ENCODE measurements around the gene SLC22A16.
"Not testable (repeated sequence)": the region's sequence is repeated elsewhere in the genome, so short reads cannot be mapped to it uniquely, and the experiment has no call there.

Gene SLC22A16

GRCh38 chr6:110476046-110476849 lies at the start of gene SLC22A16:
SLC22A16 (minus strand) TSS chr6:110476613; CDS start chr6:110476574, 39 bp downstream.
- no peak for DNase-seq

GRCh38 chr6:110525001-110525400 lies 48.6 kb upstream of the SLC22A16 start:
- no peak for DNase-seq

GRCh38 chr6:110524305-110524704 lies 47.9 kb upstream of the SLC22A16 start:
- DNase-seq, result no peak

- no peak for DNase-seq
Observed at GRCh38 chr6:110523451-110524021, 47.1 kb upstream of the SLC22A16 start.

- DNase-seq, result no peak
Observed at GRCh38 chr6:110522427-110522826, 46.0 kb upstream of the SLC22A16 start.

- no peak for DNase-seq
Observed at GRCh38 chr6:110520992-110521543, 44.7 kb upstream of the SLC22A16 start.

GRCh38 chr6:110520209-110520965 lies 44.0 kb upstream of the SLC22A16 start:
- no peak for DNase-seq

GRCh38 chr6:110517601-110518281 lies 41.3 kb upstream of the SLC22A16 start:
- DNase-seq, result no peak

GRCh38 chr6:110517034-110517433 lies 40.6 kb upstream of the SLC22A16 start:
- DNase-seq, result no peak

- no peak for DNase-seq
Observed at GRCh38 chr6:110514818-110515217, 38.4 kb upstream of the SLC22A16 start.

GRCh38 chr6:110512991-110513390 lies 36.6 kb upstream of the SLC22A16 start:
- DNase-seq, result no peak

- DNase-seq, result not testable (repeated sequence)
Observed at GRCh38 chr6:110512549-110512948, 36.1 kb upstream of the SLC22A16 start.

GRCh38 chr6:110511401-110511800 lies 35.0 kb upstream of the SLC22A16 start:
- DNase-seq, result no peak

GRCh38 chr6:110509617-110510241 lies 33.3 kb upstream of the SLC22A16 start:
- DNase-seq, result no peak

GRCh38 chr6:110504891-110505290 lies 28.5 kb upstream of the SLC22A16 start:
- DNase-seq, result not testable (repeated sequence)

- no peak for DNase-seq
Observed at GRCh38 chr6:110495949-110496348, 19.5 kb upstream of the SLC22A16 start.

- DNase-seq, result no peak
Observed at GRCh38 chr6:110493253-110493800, 16.9 kb upstream of the SLC22A16 start.

GRCh38 chr6:110492584-110492983 lies 16.2 kb upstream of the SLC22A16 start:
- DNase-seq, result no peak

GRCh38 chr6:110491644-110492317 lies 15.4 kb upstream of the SLC22A16 start:
- DNase-seq, result no peak

GRCh38 chr6:110491299-110491643 lies 14.9 kb upstream of the SLC22A16 start:
- no peak for DNase-seq

- no peak for DNase-seq
Observed at GRCh38 chr6:110490110-110490509, 13.7 kb upstream of the SLC22A16 start.
